Mesothelial cell of epicardium (in vitro differentiated cells): ENCODE measurements around the gene CGB3. TPM values are rescaled to one million over a fixed set of nuclear protein-coding genes. Genes with fewer than 3 reads are reported as not detected.

Source experiments
- DNase-seq, 2 experiments: peaks; one replicate each; pipeline ENCODE4 v3.0.0; 2021; ENCODE audit warnings: low spot score in 2 of 2; ENCODE audit not compliant: unreplicated experiment in 2 of 2
- H3K27ac Mint-ChIP-seq: 2 replicates; pipeline ENCODE4 v1.8.0; 2021; ENCODE audit warnings: mixed read lengths
- H3K27me3 Mint-ChIP-seq: 2 replicates; pipeline ENCODE4 v1.8.0; 2021; ENCODE audit warnings: low read depth, mixed read lengths
- H3K36me3 Mint-ChIP-seq: 2 replicates; pipeline ENCODE4 v1.8.0; 2021; ENCODE audit warnings: mixed read lengths
- H3K4me1 Mint-ChIP-seq: 2 replicates; pipeline ENCODE4 v1.8.0; 2021; ENCODE audit warnings: mixed read lengths
- H3K4me3 Mint-ChIP-seq: 2 replicates; pipeline ENCODE4 v1.8.0; 2021; ENCODE audit warnings: mild to moderate bottlenecking, moderate library complexity, mixed read lengths
- H3K9me3 Mint-ChIP-seq: 2 replicates; pipeline ENCODE4 v1.8.0; 2021; ENCODE audit warnings: mixed read lengths
- total RNA-seq: library from RNA; stranded (reverse); gene quantifications from 3 replicates; pipeline ENCODE4 v1.2.1, GENCODE V29; 2021
- TF ChIP-seq, protein P1 (sequence below): fragments of 200-600 bp; sonication (generic); IDR thresholded peaks from one replicate; pipeline ENCODE4 v1.5.0; 2021; ENCODE audit warnings: antibody characterized with exemption; ENCODE audit not compliant: unreplicated experiment

Gene CGB3
- total RNA-seq, 1 donor from 2014 or later, result not detected

DNA sequence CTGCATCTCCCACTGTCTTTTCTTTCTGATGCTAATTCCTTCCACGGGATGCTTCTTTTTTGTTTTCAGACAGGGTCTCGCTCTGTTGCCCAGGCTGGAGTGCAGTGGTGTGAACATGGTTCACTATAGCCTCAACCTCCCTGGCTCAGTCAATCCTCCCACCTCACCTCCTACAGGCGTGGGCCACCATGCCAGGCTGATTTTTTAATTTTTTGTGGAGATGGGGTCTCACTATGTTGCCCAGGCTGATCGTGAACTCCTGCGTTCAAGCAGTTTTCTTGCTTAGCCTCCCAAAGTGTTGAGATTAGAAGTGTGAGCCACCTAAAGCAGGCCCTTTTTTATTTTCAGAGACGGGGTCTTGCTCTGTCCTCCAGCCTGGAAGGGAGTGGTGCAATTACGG, 35.8 kb downstream of the CGB3 start:
- Mint-ChIP-seq H3K27me3 (no peaks in the 10 kb centered on the region), H3K9me3 (no peaks in the 10 kb centered on the region), H3K36me3 (peaks cover 28% of the 10 kb centered on the region), H3K4me3 (no peak overlapping the region), H3K27ac (no peak overlapping the region), H3K4me1 (peaks cover 16% of the 10 kb centered on the region)
- no peak for DNase-seq
- TF ChIP-seq, protein P1, sequence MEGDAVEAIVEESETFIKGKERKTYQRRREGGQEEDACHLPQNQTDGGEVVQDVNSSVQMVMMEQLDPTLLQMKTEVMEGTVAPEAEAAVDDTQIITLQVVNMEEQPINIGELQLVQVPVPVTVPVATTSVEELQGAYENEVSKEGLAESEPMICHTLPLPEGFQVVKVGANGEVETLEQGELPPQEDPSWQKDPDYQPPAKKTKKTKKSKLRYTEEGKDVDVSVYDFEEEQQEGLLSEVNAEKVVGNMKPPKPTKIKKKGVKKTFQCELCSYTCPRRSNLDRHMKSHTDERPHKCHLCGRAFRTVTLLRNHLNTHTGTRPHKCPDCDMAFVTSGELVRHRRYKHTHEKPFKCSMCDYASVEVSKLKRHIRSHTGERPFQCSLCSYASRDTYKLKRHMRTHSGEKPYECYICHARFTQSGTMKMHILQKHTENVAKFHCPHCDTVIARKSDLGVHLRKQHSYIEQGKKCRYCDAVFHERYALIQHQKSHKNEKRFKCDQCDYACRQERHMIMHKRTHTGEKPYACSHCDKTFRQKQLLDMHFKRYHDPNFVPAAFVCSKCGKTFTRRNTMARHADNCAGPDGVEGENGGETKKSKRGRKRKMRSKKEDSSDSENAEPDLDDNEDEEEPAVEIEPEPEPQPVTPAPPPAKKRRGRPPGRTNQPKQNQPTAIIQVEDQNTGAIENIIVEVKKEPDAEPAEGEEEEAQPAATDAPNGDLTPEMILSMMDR, result no peak

DNA sequence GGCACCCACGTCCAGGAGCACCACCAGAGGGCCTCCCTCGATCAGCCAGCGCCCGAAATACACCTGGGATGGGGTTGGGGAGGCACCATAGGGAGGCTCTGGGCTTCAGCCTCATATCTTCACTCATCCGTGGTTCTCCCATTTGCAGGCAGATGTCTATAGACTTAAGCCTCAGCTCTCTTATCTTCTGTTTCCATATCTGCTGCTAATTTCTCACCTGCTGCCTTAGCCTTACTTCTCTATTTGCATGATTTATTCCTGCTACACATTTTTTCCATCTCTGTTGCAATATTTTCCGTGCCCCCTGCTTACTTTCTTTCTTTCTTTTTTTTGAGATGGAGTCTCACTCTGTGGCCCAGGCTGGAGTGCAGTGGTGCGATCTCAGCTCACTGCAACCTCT, 36.8 kb downstream of the CGB3 start:
- Mint-ChIP-seq H3K36me3 (peaks cover 31% of the 10 kb centered on the region), H3K27ac (no peak overlapping the region), H3K4me3 (no peak overlapping the region)

DNA sequence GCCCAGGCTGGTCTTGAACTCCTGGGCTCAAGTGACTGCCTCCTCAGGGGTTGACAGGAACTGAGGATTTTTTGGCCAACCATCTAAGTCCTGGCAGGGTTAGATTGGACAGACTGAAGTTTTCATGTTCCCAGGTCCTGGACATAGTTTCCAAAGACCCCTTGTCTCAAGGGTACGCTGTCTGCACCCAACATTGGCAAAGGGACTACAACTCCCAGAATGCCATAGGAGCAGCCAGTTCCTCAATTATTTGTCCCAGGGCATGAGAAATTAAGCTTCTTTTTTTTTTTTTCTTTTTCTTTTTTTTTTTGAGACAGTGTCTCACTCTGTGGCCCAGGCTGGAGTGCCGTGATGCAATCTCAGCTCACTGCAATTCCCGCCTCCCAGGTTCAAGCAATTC, 37.9 kb downstream of the CGB3 start:
- Mint-ChIP-seq H3K36me3 (peaks cover 34% of the 10 kb centered on the region), H3K9me3 (no peaks in the 10 kb centered on the region), H3K27ac (no peak overlapping the region), H3K4me3 (no peak overlapping the region), H3K27me3 (no peaks in the 10 kb centered on the region), H3K4me1 (peaks cover 9% of the 10 kb centered on the region)
- DNase-seq, result no peak
- TF ChIP-seq, protein P1, result no peak

More for the DNA sequence above, 36.8 kb downstream of the CGB3 start:
- H3K4me1 Mint-ChIP-seq, result peaks cover 14% of the 10 kb centered on the region
- H3K27me3 Mint-ChIP-seq, result no peaks in the 10 kb centered on the region
- no peaks in the 10 kb centered on the region for H3K9me3 Mint-ChIP-seq
- TF ChIP-seq, protein P1, result no peak
- DNase-seq, result no peak

DNA sequence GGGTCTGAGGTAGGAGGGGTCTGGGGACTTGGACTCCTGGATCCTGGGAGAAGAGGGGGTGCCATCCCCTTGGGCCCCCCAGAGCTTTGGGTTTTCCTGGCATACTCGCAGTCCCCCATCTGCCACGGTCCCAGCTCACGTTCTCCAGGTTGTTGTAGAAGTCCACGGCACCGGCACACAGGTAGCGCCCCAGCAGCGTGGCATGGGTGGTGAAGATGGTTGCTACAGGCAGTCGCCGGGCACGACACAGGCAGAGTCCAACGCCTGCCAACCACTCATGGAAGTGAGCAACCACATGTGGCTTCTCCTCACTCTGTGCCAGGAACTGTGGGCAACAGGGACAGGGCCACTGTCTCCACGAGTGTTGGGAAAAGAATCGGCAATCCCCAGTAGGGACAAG, 38.4 kb downstream of the CGB3 start:
- H3K36me3 Mint-ChIP-seq, result peaks cover 34% of the 10 kb centered on the region
- H3K27me3 Mint-ChIP-seq, result no peaks in the 10 kb centered on the region
- TF ChIP-seq, protein P1, result no peak
- peaks cover 5% of the 10 kb centered on the region for H3K4me1 Mint-ChIP-seq
- no peaks in the 10 kb centered on the region for H3K9me3 Mint-ChIP-seq
- DNase-seq, result no peak
- no peak overlapping the region for H3K4me3 Mint-ChIP-seq
- no peak overlapping the region for H3K27ac Mint-ChIP-seq

DNA sequence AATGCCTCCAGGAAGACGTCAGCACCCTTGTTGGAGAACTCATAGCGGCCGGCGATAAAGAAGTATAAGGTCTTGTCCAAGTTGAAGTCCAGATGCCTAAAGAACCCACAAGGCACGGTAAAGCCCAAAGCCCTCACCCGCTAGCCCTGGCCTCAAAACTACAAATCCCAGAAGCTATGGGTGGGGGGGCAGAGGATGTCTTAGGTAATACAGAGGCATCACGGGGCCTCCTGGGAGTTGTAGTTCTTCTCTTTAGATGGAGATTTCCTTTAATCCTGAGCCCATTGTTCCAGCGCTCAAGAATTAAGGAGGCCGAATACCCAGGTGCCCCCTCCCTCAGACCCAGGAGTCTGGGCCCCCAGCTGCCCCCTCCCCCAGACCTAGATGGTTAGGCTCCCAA, 41.9 kb downstream of the CGB3 start:
- Mint-ChIP-seq H3K9me3 (no peaks in the 10 kb centered on the region), H3K27ac (no peak overlapping the region)
- TF ChIP-seq, protein P1, result no peak

DNA sequence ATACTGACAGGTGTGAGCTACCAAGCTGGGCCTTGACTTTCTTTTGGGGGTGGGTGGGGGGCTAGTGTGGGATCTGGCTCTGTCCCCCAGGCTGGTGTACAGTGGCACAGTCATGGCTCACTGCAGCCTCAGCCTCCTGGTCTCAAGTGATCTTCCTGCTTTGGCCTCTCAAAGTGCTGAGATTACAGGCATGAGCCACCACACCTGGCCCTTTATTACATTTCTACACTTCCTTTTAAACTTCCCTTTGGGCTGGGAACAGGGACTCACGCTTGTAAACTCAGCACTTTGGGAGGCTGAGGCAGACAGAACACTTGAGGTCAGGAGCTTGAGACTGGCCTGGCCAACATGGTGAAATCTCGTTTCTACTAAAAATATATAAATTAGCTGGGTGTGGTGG, 47.1 kb downstream of the CGB3 start:
- TF ChIP-seq, protein P1, result no peak
- Mint-ChIP-seq H3K27me3 (no peaks in the 10 kb centered on the region), H3K36me3 (peaks cover 27% of the 10 kb centered on the region), H3K4me1 (no peaks in the 10 kb centered on the region), H3K27ac (no peak overlapping the region), H3K4me3 (no peak overlapping the region), H3K9me3 (no peaks in the 10 kb centered on the region)
- no peak for DNase-seq

More for the DNA sequence above, 41.9 kb downstream of the CGB3 start:
- Mint-ChIP-seq H3K36me3 (peaks cover 31% of the 10 kb centered on the region), H3K4me3 (no peak overlapping the region), H3K4me1 (no peaks in the 10 kb centered on the region), H3K27me3 (no peaks in the 10 kb centered on the region)
- DNase-seq, result no peak
